OCI-LY3 (cell line): ENCODE results near the gene UGT1A5.
"Not testable (repeated sequence)": the region's sequence is repeated elsewhere in the genome, so short reads cannot be mapped to it uniquely, and the experiment has no call there.

Source experiments
- H2AFZ ChIP-seq: fragments of 200-600, 300-600 bp; shearing (Covaris generic); 2 replicates; pipeline ENCODE4 v1.6.0; 2014; ENCODE audit warnings: antibody characterized with exemption, low read depth, low read length
- H3K27ac ChIP-seq: fragments of 200-600, 300-600 bp; sonication (generic); 2 replicates; pipeline ENCODE4 v1.5.1; 2014; ENCODE audit warnings: mild to moderate bottlenecking, low read length, moderate library complexity, mixed read lengths
- H3K27me3 ChIP-seq: fragments of 200-600, 300-600 bp; sonication (generic); 2 replicates; pipeline ENCODE4 v1.6.1; 2014; ENCODE audit warnings: low read depth, low read length, mixed read lengths
- H3K36me3 ChIP-seq: fragments of 200-600, 300-600 bp; sonication (generic); replicated peaks from 2 replicates; pipeline ENCODE3; 2014; ENCODE audit warnings: low read depth, low read length, mixed read lengths
- H3K4me1 ChIP-seq: fragments of 300-600, 200-600 bp; sonication (generic); 2 replicates; pipeline ENCODE4 v1.6.1; 2014; ENCODE audit warnings: low read length, mixed read lengths
- H3K4me2 ChIP-seq: fragments of 200-600, 300-600 bp; sonication (generic); 2 replicates; pipeline ENCODE4 v1.6.1; 2014; ENCODE audit warnings: low read length, mixed read lengths
- H3K4me3 ChIP-seq: fragments of 300-600, 200-600 bp; sonication (generic); 2 replicates; pipeline ENCODE4 v1.5.1; 2014; ENCODE audit warnings: antibody characterized with exemption, mild to moderate bottlenecking, low read length, moderate library complexity
- H3K79me2 ChIP-seq: fragments of 300-600, 200-600 bp; shearing (Covaris generic); 2 replicates; pipeline ENCODE4 v1.6.1; 2014; ENCODE audit warnings: mild to moderate bottlenecking, low read length, mixed read lengths
- H3K9ac ChIP-seq: fragments of 300-600, 200-600 bp; shearing (Covaris generic); 2 replicates; pipeline ENCODE4 v1.6.0; 2014; ENCODE audit warnings: mild to moderate bottlenecking, low read length, moderate library complexity
- H3K9me3 ChIP-seq: fragments of 200-600, 300-600 bp; shearing (Covaris generic); 2 replicates; pipeline ENCODE4 v1.6.1; 2014; ENCODE audit warnings: low read length, mixed read lengths; ENCODE audit not compliant: insufficient read depth
- H4K20me1 ChIP-seq: fragments of 200-600, 300-600 bp; sonication (generic); 2 replicates; pipeline ENCODE4 v1.6.1; 2016; ENCODE audit warnings: low read length, mixed read lengths; ENCODE audit not compliant: insufficient read depth
- CTCF ChIP-seq: fragments of 200-600, 300-600 bp; sonication (generic); IDR thresholded peaks from 2 replicates; pipeline ENCODE4 v1.5.1; 2014; ENCODE audit warnings: antibody characterized with exemption, low read length, low read depth
- EZH2phosphoT487 ChIP-seq: fragments of 200-600 bp; shearing (Covaris generic); IDR thresholded peaks from 2 replicates; pipeline ENCODE4 v1.6.1; 2018; ENCODE audit warnings: antibody characterized with exemption, mixed run types, low read depth

UGT1A5 gene

GRCh38 chr2:233747283-233747544 lies 34.5 kb downstream of the UGT1A5 start:
- no peaks in the 10 kb centered on the region for H3K27me3 ChIP-seq
- no peak for TF ChIP-seq EZH2phosphoT487
- TF ChIP-seq CTCF: no peak
- H3K79me2 ChIP-seq: no peaks in the 10 kb centered on the region
- no peak overlapping the region for H3K27ac ChIP-seq
- no peaks in the 10 kb centered on the region for H4K20me1 ChIP-seq
- H3K9ac ChIP-seq: no peak overlapping the region
- no peak overlapping the region for H3K4me2 ChIP-seq
- H3K4me3 ChIP-seq: no peak overlapping the region
- H3K36me3 ChIP-seq: no peaks in the 10 kb centered on the region
- H2AFZ ChIP-seq: no peak overlapping the region
- H3K9me3 ChIP-seq: no peaks in the 10 kb centered on the region
- no peaks in the 10 kb centered on the region for H3K4me1 ChIP-seq

GRCh38 chr2:233750689-233751088 lies 38.0 kb downstream of the UGT1A5 start:
- H3K79me2 ChIP-seq, H3K9me3 ChIP-seq, H4K20me1 ChIP-seq, H3K9ac ChIP-seq, H3K27ac ChIP-seq, H3K36me3 ChIP-seq, H3K27me3 ChIP-seq, H3K4me1 ChIP-seq, H2AFZ ChIP-seq, H3K4me2 ChIP-seq, H3K4me3 ChIP-seq: not testable (repeated sequence)

GRCh38 chr2:233751212-233752009 lies 38.7 kb downstream of the UGT1A5 start:
- not testable (repeated sequence) for H3K27ac ChIP-seq, H3K4me2 ChIP-seq, H3K79me2 ChIP-seq, H3K9me3 ChIP-seq, H3K4me1 ChIP-seq, H3K9ac ChIP-seq, H3K27me3 ChIP-seq, H4K20me1 ChIP-seq, H2AFZ ChIP-seq, H3K4me3 ChIP-seq, H3K36me3 ChIP-seq

GRCh38 chr2:233754872-233755611 lies 42.3 kb downstream of the UGT1A5 start:
- Histone ChIP-seq H3K9ac (no peak overlapping the region), H3K27me3 (no peaks in the 10 kb centered on the region), H3K36me3 (no peaks in the 10 kb centered on the region), H4K20me1 (no peaks in the 10 kb centered on the region), H3K9me3 (no peaks in the 10 kb centered on the region), H2AFZ (no peak overlapping the region), H3K79me2 (no peaks in the 10 kb centered on the region), H3K4me3 (no peak overlapping the region), H3K27ac (no peak overlapping the region), H3K4me1 (no peaks in the 10 kb centered on the region), H3K4me2 (no peak overlapping the region)
- no peak for TF ChIP-seq CTCF
- no peak for TF ChIP-seq EZH2phosphoT487

DNA sequence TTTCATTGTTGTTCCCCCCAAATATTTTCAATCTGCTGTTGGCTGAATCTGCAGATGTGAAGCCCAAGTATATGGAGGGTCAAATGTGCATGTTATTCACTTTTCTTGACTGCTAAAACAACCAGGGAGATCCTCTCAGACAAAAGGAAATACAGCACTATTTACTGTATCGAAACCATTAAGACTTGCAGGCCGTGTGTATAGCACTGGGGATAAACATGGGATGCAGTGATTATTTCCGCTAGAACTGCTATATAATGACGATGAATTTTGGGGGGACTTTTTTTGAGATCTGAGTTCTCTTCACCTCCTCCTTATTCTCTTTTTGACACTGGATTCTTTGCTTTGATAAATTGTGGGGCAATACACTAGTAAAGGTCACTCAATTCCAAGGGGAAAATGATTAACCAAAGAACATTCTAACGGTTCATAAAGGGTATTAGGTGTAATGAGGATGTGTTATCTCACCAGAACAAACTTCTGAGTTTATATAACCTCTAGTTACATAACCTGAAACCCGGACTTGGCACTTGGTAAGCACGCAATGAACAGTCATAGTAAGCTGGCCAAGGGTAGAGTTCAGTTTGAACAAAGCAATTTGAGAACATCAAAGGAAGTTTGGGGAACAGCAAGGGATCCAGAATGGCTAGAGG lies 43.8 kb downstream of the UGT1A5 start:
- Histone ChIP-seq H3K4me1 (no peaks in the 10 kb centered on the region), H3K27ac (no peak overlapping the region), H3K9ac (no peak overlapping the region), H3K4me2 (no peak overlapping the region), H2AFZ (no peak overlapping the region), H3K4me3 (no peak overlapping the region), H3K9me3 (no peaks in the 10 kb centered on the region), H3K36me3 (no peaks in the 10 kb centered on the region), H4K20me1 (no peaks in the 10 kb centered on the region), H3K27me3 (no peaks in the 10 kb centered on the region), H3K79me2 (no peaks in the 10 kb centered on the region)
- TF ChIP-seq EZH2phosphoT487: no peak
- TF ChIP-seq CTCF: no peak
